ENCODE data around the gene TRAIP.

DNA sequence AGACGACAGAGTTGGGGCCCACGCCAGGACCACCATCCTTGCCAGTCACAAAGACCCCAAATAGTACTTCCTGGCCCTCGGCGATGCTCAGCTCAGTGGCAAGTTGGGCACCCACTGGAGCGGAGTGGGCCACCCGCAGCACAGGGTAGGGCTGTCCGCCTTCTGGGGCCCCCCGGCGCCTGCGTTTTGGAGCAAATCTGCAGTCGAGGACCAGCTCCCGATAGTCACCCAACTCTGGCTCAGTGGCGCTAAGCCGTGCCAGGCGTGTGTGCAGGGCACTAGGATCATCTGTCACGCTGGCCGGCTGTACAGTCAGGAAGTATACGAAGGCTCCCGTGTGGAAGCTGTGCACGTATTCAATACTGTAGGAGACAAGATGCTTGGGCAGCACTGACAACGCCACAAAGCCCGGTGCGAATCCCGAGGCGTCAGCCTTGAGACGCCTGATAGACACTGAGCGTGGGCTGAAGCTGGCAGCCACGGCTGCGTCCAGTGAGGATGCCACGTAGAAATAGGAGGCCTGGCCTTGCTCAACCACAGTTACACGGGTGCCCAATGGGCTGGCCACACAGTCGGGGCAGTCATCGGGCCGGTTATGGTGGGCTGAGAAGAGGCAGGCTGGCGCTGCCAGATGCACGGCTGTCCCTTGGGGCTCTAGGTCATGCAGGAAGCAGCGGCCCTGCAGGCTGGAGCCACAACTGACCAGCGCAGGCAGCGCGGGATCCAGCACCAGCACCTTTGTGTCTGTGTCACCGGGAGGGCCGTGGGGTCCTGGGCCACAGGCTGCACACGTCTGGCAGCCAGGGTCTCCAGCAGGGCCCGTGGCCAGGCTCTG is 46.4 kb upstream of the TRAIP start:
- TF ChIP-seq TAF1 (IDR thresholded peaks at IDR 0.05; ENCODE audit: low read depth) (no peak), EZH2 (IDR thresholded peaks at IDR 0.05; ENCODE audit: borderline replicate concordance, insufficient read depth, low read length, poor library complexity, severe bottlenecking) (no peak)
- TF ChIP-seq, protein P1, sequence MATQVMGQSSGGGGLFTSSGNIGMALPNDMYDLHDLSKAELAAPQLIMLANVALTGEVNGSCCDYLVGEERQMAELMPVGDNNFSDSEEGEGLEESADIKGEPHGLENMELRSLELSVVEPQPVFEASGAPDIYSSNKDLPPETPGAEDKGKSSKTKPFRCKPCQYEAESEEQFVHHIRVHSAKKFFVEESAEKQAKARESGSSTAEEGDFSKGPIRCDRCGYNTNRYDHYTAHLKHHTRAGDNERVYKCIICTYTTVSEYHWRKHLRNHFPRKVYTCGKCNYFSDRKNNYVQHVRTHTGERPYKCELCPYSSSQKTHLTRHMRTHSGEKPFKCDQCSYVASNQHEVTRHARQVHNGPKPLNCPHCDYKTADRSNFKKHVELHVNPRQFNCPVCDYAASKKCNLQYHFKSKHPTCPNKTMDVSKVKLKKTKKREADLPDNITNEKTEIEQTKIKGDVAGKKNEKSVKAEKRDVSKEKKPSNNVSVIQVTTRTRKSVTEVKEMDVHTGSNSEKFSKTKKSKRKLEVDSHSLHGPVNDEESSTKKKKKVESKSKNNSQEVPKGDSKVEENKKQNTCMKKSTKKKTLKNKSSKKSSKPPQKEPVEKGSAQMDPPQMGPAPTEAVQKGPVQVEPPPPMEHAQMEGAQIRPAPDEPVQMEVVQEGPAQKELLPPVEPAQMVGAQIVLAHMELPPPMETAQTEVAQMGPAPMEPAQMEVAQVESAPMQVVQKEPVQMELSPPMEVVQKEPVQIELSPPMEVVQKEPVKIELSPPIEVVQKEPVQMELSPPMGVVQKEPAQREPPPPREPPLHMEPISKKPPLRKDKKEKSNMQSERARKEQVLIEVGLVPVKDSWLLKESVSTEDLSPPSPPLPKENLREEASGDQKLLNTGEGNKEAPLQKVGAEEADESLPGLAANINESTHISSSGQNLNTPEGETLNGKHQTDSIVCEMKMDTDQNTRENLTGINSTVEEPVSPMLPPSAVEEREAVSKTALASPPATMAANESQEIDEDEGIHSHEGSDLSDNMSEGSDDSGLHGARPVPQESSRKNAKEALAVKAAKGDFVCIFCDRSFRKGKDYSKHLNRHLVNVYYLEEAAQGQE (IDR thresholded peaks at IDR 0.05; ENCODE audit: borderline replicate concordance) = no peak
- TF ChIP-seq, protein P2, sequence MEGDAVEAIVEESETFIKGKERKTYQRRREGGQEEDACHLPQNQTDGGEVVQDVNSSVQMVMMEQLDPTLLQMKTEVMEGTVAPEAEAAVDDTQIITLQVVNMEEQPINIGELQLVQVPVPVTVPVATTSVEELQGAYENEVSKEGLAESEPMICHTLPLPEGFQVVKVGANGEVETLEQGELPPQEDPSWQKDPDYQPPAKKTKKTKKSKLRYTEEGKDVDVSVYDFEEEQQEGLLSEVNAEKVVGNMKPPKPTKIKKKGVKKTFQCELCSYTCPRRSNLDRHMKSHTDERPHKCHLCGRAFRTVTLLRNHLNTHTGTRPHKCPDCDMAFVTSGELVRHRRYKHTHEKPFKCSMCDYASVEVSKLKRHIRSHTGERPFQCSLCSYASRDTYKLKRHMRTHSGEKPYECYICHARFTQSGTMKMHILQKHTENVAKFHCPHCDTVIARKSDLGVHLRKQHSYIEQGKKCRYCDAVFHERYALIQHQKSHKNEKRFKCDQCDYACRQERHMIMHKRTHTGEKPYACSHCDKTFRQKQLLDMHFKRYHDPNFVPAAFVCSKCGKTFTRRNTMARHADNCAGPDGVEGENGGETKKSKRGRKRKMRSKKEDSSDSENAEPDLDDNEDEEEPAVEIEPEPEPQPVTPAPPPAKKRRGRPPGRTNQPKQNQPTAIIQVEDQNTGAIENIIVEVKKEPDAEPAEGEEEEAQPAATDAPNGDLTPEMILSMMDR (IDR thresholded peaks at IDR 0.05; ENCODE audit: poor library complexity, severe bottlenecking) = no peak
